GM19463 (cell line): ENCODE measurements around the gene MTHFD1.
"Not testable (repeated sequence)": the region's sequence is repeated elsewhere in the genome, so short reads cannot be mapped to it uniquely, and the experiment has no call there.

Experiments used
- ATAC-seq: cut with Tn5 transposase; IDR thresholded peaks from one replicate; pipeline ENCODE4 v1.9.1; 2021; ENCODE audit warnings: mild to moderate bottlenecking, moderate library complexity; ENCODE audit not compliant: unreplicated experiment

MTHFD1 gene

DNA sequence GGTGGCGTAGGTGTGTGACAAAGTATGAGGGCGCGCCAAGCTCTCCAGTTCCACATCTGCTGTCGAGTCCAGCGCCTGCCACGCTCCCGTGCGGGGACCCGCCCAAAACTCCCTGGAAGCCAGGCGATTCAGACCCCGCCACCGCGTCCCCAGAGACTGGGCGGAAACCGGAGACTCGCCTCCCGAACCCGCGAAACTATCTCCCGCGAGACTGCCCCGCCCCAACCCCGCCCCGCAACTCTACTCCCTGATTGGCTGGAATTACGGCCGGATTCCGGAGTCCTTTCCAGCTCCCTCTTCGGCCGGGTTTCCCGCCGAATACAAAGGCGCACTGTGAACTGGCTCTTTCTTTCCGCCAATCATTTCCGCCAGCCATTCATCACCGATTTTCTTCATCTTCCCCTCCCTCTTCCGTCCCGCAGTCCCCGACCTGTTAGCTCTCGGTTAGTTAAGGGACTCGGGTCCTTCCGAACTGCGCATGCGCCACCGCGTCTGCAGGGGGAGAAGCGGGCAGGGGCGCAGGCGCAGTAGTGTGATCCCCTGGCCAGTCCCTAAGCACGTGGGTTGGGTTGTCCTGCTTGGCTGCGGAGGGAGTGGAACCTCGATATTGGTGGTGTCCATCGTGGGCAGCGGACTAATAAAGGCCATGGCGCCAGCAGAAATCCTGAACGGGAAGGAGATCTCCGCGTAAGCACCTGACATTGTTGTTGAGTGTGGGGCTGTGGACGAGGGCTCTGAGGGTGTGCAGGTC, at the start of gene MTHFD1:
Gene MTHFD1 (plus strand): TSS at position 572 of the 751 bp plus-strand sequence. CDS start 75 bp downstream, at position 647.
- peak; percentile 83 for ATAC-seq

DNA sequence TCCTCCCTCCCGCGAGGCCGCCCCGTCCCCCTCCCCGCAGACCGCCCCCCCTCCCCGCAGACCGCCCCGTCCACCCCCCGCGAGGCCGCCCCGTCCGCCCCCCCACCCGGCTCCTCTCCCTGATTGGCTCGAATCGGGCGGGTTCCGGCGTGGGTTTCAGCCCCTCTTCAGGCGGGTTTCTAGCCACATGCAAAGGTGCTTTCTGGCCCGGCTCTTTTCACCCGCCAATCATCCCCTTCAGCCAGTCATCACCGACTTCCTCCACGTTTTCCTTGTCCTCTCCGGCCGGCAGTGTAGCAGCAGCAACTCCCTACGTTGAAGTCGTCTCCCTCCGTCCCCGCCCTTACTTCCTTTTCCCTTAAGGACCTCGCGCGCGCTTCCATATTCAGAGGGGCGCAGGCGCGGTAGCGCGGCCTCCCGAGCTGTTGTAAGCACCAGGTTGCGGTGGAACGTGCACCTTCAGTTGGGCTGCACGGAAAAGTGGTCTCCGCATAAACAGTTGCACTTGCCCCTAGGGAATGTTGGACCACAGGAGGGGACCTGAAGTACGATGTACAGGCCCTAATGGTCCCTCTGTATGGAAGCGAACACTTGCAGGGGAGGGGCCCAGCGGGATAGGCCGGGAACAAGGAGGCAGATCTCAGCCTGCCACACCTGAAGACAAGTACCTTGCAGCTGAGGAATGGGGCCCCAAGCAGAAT, 49.4 kb upstream of the MTHFD1 start:
- ATAC-seq: peak; percentile 89

DNA sequence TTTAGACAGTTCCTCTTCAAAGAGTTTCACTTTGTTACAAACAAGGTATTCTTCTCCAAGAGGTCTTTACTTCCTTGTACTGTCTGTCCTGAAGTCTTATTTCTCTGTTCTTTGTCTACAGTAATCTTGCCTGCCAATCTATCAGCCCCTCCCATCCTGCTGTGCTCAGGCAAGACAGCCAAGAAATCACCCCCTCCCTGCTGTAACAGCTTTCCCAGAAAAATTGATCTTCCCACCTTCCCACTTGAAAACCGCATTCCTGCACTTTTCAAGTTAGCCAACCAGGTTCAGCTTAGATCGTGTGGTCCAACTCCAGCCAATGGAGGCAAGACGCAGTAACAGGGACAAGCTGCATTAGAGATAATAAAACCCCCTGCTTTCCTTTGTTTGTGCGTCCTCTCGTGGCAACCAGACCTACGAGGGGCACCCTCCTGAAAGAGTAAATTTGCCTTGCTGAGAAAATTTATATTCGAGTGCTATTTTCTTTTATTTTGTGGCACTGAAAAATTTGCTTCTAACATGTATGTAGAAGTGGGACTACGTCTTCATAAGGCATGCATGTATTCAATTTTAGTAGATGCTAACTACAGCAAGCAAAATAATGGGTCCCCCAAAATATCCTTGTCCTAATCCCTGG, 47.5 kb upstream of the MTHFD1 start:
- ATAC-seq: no peak

- no peak for ATAC-seq
Measured at GRCh38 chr14:64347748-64348147, 40.4 kb upstream of the MTHFD1 start.

DNA sequence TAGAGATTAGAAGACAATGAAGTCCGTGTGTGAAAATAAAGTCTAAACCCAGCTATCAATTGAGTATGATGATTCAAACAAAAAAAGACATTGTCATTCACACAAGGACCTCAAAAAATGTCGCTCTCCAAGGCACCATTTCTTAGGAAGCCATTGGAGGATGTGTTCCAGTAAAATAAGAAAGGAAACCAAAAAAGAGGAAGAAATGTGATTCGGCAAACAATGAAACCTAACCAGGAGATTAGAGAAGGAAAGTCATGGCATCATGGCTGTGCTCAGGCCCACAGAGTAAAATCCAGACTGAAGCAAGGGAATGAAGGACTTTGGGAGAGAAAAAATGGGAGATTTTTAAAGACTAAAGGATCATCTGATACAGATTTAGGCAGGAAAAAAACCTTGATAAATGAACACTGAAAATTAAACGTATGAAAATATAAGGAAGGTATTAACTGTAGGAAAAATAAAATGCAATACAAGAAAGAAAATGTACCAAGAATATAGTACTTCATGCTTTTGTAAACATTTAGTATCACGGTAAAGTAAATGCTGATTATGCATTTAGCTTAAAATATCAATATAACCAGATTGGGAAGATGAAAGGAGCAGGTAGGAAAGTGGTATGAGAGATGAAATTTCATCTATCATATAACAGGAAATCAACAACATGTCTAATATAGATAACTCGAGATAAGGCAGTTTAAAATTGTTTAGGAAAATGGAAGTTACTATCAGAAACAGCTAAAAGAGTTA, 38.2 kb upstream of the MTHFD1 start:
- ATAC-seq: no peak

- ATAC-seq: no peak
Measured at GRCh38 chr14:64363265-64363846, 24.8 kb upstream of the MTHFD1 start.

GRCh38 chr14:64364907-64365306, 23.2 kb upstream of the MTHFD1 start:
- no peak for ATAC-seq

DNA sequence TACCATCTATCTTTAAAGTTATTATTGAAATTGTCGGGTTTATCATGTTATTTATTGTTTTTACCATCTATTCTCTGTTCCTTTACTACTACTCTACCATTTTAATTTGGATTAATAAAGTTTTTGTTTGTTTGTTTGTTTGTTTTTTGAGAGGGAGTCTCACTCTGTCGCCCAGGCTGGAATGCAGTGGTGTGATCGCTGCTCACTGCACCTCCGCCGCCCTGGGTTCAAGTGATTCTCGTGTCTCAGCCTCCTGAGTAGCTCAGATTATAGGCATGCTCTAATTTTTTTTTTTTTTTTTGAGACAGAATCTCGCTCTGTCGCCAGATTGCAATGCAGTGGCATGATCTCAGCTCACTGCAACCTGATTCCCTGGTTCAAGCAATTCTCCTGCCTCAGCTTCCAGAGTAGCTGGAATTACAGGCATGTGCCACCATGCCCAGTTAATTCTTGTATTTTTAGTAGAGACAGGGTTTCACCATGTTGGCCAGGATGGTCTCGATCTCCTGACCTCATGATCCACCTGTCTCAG, 22.7 kb upstream of the MTHFD1 start:
- not testable (repeated sequence) for ATAC-seq

- no peak for ATAC-seq
Measured at GRCh38 chr14:64369201-64369600, 19.0 kb upstream of the MTHFD1 start.

- ATAC-seq: no peak
Measured at GRCh38 chr14:64387232-64387781, 846 bp upstream of the MTHFD1 start.

- ATAC-seq: no peak
Measured at GRCh38 chr14:64388533-64389285, 556 bp downstream of the MTHFD1 start.

DNA sequence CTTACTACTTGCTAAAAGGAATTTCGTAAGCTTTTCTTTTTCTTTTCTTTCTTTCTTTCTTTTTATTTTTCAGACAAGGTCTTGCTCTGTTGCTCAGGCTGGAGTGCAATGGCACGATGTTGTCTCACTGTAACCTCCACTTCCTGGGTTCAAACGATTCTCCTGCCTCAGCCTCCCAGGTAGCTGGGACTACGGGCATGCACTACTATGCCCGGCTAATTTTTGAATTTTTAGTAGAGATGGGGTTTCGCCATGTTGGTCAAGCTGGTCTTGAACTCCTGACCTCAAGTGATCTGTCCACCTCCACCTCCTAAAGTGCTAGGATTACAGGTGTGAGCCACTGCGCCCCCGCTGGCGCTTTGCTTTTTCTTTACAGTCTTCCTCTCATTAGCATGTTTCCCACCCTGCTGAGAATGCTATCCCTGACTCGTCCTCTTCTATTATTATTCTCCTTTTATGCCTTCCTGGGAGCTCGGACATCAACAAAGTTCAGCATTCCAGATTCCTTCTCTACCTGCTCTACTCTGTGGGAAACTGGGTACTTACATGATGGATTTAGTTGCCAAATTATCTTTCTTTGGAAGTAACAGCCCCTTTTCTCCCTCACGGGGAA, 3.1 kb downstream of the MTHFD1 start:
- ATAC-seq: no peak

DNA sequence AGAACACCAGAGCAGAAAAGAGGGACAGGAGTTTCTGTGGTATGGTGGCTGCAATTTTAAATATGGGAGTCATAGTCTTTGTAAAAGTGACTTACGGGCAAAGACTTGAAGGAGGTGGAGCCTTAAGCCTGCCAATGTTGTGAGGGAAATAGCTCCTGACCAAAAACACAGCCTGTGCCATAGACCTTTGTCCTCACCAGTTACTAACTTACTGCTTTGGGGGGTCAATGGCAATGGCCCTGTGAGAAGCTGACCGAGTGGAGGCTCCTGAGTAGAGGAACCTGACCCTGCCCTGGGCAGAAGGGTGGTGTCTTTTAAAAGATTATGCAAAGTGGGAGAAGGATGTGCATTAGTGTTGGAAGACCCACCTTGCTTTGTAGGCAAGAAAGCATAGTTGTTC, 3.8 kb downstream of the MTHFD1 start:
- ATAC-seq: no peak

- ATAC-seq: not testable (repeated sequence)
Measured at GRCh38 chr14:64393189-64393726, 5.1 kb downstream of the MTHFD1 start.

DNA sequence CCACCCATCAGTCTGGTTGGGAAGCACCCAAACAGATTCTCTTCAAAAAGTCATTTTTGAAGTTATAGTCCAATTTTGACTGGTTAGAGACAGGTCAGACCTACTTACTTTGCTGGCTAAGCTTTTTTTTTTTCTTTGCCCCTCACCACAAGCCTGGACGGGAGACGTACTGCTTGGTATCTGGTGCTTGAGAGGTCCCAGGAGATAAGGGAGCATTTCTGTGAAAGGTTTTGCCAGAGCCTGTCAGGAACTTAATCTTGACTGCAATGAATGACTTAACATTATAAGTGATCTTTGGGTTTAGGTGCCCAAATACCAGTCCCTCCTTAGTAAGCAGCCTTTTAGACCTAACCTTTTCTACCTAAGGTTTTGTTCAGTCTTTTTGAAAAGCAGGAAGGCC, 6.3 kb downstream of the MTHFD1 start:
- no peak for ATAC-seq

- no peak for ATAC-seq
Measured at GRCh38 chr14:64394977-64395633, 7.0 kb downstream of the MTHFD1 start.

DNA sequence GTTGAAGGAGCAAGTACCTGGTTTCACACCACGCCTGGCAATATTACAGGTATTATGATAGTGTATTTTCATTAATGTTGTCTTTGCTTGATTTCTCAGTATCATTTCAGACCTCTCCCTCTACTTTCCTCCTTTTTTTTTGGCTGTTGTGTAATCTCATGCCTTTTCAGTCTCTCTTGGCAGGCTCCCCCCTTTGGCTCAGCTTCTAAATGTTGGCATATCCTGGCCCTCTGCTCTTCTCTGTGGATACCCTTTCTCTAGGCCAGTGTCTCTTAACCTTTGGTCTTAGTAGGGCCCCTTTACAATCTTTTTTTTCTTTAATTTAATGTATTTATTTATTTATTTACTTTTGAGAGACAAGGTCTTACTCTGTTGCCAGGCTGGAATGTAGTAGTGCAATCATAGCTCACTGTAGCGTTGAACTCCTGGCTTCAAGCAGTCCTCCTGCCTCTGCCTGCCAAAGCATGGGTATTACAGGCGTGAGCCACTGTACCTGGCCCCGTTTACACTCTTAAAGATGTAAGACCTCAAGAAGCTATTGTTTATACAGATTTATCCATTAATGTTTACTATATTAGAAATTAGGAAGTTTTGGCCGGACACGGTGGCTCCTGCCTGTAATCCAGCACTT, 12.8 kb downstream of the MTHFD1 start:
- no peak for ATAC-seq

DNA sequence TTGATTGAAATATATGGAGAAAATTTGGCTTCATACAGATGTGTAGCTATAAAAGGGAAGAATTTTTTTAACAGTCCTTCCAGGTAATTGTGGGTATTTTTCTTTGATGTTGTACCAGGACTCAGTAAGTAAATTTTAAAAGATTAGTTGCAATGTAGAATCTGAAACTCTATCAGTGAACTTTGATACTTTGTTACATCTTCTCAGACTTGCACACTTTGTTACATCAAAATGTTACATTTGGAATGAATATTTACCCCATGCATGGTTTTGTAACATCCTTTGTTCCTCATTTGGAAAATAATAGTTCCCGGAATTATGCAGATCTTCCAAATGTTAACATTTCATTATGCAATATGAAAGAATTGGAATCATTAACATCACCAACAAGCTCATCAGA, 13.8 kb downstream of the MTHFD1 start:
- ATAC-seq: no peak
